GM18502 (cell line): ENCODE results near the gene KRT35.

Experiments
- ATAC-seq: cut with Tn5 transposase; IDR thresholded peaks from one replicate; pipeline ENCODE4 v1.9.1; 2021; ENCODE audit warnings: mild to moderate bottlenecking; ENCODE audit not compliant: unreplicated experiment, poor library complexity

Gene KRT35

DNA sequence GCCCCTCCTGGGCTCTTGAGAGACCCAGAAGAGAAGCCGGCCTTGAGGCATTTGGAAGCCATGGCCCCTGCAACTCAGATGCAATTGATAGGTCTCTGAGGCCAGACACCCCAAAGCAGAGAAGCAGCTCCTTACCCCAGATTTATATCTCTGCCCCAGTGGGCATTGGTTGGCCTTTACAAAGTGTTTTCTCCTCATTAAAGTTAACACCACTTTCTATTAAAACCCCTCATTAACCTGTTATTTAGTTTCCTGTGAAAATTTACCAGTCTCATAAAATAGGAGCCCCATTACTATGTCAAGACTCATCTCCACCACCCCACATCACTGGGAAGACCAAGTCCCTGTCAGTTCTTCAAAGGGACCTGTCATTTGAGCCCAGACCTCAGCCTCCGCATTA lies at the start of gene KRT35:
Gene KRT35, minus strand, starts transcription at position 116 of the 400 bp plus-strand sequence. Its CDS starts 54 bp downstream, at position 62.
- ATAC-seq = no peak

DNA sequence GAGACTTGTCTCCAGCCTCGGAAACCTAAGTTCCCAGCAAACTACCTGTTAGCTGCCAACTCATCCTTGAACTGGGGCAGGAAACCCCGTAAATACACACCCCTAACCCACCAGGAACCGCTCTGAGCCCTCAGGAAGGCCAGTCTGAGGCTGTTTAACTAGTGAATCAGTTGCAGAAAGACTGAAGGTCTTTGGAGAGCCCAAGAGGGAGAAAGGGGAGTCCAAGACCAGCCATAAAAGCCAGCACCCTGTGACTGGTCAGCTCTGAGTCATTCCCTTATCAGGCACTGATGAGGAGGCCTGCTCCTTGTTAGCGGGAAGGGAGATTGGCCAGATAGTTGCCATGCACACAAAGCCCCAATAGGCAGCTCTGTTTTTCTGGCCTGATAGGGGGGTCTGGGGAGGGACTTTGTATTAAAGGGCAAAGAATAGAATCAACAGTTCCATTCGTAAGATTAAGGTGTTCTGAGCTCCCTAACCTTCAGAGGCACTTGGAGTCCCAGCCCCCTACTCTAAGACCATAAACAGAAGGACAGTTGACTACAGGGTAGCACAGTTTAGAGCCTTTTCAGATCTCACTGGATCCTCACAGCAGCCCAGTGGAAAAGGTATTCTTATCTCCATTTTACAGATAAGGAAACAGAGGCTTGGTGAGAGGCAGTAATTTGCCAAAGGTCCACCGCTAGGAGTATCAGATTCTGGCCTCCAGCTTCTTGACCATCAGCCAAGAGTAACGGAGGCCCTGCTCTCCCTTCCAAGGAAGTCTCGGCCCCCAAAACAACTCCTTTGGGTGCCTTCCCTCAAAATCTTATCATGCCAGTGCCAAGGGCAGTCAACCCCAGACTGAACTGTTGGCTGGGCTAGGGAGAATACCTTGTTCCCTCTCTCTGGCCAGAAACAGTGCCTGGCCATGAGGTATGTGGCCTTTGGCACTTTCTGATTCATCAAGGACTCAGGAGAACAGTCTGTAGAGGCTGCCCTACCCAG lies 49.4 kb upstream of the KRT35 start:
- ATAC-seq = no peak

DNA sequence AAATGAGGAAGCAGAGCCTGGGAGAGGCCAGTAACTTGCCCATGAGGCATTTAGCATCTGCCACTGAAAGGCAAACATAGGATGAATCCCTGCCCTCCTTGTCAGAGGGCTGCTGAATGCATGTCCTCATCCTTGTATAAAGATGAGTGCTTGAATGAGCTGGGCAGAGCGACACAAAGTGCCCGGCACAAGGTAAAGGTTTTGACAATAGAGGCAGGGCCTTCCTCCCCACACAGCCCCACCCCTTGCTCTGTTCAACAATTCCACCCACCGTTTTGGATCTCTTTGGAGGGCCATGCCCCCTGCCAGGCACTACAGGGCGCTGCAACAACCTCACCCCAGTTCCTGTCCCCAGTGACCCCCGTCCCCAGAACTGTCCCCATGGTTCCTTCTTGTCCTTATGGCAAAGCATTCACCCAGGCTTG lies 48.6 kb upstream of the KRT35 start:
- no peak for ATAC-seq

DNA sequence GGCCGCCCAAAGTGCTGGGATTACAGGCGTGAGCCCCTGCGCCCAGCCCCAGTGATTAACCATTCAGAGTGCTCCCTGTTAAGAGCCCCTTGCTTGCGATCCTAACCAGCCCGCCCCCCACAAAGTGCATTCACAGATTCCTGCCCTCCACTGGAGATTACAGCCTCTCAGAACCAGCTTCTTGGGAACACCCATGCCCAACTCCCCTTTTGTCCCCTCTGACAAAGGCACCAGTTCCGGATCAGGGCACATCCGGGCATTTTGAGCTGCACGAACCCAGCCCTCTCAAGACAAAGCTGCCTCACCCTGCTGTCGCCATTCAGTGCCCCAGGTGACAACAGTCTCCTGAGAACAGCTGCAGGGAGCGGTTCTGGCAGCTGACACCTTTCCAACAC lies 48.0 kb upstream of the KRT35 start:
- ATAC-seq = no peak

DNA sequence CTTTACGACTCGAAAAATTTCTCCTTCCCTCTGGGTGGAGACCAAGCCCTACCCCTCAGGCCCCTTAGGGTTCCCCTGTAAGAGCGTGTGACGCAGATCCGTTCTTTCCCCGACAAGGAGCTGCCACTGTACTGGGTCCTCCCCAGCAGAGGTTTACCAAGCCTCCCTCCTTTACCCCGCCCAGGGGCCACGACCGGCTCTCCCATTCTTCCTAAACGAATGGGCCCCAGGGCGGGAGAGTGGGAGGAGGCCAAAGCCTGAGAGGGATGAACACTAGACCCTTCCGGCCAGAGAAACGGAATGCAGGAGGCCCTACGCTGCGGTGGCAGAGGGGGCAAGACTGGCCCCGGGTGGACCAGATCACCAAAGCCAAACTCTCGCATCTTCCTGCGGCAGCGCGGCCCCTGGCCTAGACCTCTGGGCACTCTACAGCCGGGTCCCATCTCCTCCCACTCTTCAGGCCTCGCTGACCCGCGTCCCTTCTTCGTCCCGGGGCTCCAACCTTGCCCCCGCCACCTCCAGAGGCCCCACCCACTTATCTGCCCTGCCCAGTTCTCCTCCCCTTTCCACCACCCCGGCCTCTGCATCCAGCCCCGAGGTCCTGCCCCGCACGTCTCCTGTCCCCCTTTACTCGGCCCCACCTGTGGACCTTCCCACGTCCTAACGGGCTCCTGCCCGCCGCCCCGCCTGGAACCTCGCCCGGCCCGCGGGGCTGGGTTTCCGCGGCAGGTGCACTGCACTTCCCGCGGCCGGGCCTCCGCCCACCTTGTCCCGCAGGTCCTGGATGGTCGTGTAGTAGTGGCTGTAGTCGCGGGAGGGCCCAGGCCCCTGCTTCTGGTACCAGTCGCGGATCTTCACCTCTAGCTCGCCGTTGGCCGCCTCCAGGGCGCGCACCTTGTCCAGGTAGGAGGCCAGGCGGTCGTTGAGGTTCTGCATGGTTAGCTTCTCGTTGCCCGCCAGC lies 46.4 kb upstream of the KRT35 start:
- ATAC-seq = no peak

DNA sequence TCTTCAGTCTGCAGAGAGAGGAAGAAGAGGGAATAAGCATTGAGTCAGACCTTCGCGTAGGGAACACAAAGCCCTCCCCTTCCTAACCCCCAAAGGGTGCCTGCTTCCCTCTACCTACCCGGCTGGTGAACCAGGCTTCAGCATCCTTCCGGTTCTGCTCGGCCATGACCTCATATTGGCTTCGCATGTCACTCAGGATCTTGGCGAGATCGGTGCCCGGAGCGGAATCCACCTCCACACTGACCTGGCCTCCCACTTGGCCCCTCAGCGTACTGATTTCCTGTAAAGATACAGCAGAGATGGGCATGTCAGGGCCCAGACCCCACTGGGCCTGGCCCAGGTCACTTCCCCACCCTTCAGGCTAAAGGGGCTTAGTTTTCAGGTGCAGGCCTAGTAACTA lies 43.3 kb upstream of the KRT35 start:
- no peak for ATAC-seq

DNA sequence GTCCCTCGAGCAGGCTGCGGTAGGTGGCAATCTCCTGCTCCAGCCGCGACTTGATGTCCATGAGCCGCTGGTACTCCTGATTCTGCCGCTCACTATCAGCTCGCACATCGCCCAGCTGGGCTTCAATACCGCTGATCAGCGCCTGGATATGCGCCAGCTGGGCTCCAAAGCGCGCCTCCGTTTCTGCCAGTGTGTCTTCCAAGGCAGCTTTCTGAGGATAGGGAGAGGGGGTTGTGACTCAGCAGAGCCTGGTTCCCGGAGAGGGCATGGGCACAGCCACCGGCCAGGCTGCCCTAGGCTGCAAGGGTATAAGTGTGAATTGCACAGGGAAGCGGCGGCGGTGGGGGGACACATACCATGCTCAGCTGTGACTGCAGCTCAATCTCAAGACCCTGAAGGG lies 42.8 kb upstream of the KRT35 start:
- ATAC-seq = no peak

DNA sequence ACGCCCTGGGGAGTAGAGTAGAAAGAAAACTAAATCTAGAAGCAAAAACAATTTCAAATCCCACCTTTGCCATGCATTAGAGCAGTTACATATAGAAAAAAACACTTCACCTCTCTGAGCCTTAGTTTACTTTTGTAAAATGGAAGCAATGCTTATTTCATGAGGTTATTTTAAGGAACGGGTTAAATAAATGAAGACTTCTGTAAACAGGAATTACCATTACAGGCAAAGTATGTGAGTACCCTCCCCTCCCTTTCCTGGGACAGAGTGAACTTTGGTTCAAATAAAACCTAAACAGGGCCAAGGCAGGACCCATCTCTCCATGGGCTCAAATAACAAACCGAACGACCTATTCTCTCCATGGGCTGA lies 42.3 kb upstream of the KRT35 start:
- no peak for ATAC-seq

DNA sequence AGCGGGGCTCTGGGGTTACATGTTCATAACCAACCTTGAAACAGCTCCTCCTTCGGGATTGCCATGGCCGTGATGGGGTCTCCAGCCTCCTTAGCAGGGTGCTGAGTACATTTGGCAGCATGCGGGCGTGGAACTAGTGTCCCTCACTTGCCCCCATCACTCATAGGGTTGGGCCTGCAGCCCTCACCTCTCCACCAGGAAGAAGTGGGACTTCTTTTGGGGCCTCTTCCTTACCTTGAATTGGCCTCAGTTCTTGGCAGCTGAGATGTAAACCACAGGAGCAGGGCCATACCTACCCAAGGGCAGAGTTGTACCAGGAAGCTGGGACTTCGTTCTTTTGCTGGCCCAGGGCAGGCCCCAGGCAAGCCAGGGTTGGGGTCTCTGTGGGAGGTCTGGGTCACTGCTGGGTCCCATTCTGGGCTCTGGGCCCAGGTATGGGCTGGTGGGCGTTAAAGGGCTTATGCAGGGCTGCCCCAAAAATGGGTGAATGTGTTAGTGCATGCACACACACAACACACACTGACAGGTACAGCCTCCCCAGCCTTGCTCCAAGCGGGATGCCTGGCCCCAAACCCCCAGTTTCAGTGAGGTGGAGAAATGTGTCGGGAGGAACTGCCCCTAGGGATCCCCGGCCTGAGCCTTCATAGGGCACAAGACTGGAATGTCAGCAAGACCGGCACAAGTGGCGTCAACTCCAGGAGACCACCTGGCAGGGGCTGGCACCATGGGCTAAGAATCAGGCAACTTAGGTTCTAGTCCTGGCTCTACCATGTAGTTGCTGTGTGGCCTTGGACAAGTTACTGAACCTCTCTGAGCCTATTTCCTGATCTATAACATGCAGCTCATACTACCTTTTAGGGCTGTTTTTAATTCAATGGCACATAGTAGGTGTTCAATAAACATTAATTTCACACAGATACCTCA lies 41.6 kb upstream of the KRT35 start:
- ATAC-seq = no peak

DNA sequence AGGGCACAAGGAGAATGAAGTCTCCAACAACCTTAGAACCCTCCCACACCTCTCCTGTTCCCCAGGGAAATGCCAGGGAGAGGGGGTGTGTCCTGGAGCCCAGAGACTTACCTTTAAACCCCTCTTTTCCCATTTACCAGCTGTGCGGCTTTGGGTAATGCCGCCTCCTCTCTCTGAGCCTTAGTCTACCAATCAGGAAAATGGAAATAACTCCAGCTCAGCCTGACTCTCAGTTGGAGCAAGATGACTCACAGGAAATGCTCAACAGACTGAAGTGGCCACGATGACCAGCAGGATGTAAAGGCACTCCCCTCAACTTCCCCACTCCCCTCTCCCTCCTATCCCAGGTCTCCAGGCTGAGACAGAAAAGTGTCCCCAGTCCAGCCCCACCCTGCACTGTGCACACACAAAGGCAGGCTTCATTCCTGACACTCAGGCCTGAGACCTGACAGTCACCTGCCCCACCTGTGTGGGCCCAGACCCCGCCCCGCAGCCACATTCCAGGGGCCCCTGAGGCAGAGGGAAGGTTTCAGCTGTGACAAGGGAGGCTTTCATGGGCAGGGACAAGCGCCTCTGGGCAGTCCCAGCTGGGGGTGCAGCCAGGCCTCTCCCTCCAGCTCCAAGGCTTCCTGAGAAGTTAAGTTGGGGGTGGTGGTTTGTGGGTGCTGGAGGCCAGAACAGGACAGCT lies 40.8 kb upstream of the KRT35 start:
- no peak for ATAC-seq

DNA sequence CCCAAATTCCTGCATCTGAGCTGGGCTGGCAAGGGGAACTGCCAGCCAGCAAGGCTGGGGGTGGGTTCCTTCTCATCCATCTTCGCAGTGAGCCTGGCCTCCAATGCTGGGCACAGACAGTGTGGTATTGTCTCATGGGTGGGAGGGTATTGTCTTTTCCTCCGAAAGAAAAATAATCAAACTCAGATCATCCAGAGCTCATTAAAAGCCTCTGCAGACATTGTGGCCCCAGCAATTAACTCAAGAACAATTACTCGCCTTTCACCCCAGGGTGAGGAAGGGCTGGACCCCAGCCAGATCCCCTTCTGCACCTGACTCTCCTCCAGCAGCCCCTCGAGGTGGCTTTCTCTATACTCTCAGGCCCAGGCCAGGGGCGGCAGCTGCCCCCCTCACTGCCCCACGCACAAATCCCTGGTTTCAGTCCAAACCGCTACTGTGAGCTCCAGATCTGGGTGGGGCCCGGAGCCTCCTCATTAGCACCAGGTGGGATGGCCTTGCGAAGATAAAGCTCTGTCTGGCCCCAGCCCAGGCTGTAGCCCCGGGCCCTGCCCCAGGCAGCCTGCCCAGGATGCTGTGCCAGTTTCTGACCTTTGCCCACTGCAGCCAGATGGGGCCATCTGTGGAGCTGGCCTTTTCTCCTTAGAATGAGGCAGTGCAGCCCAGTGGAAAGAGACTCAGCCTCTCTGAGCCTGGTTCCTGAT lies 40.0 kb upstream of the KRT35 start:
- no peak for ATAC-seq

DNA sequence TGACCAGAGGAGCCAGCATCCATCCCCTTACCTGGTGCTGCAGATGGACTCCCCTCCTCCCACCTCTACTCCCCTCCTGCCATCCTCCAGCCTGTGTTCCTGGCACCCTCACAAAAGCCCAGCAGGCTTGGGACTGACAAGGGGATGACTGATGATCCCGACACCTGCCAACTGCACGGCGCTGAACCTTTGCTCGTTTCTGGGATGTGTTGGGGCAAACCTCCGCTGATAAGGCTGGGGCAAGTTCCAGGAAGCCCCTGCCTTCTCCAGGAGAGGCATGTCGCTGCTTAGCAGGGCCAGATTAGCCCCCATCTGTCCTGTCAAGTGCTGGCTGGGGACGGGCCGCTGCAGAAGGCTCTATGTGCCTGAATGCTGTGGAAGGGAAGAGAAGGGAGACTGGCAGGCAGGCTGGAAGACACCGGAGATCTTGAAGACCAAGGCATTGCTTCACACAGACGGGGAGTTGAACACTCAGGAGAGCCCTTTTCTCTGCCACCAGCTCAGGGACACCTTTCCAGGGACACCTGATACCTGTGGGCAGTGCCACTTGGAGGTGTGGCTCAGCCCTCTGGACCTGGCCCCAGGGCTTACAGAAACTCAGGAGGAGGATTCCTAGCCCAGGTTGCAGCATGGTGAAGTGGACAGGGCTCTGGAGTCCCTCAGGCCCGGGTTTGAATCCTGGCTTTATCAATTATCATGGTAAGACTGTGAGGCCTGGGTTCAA lies 38.7 kb upstream of the KRT35 start:
- no peak for ATAC-seq

DNA sequence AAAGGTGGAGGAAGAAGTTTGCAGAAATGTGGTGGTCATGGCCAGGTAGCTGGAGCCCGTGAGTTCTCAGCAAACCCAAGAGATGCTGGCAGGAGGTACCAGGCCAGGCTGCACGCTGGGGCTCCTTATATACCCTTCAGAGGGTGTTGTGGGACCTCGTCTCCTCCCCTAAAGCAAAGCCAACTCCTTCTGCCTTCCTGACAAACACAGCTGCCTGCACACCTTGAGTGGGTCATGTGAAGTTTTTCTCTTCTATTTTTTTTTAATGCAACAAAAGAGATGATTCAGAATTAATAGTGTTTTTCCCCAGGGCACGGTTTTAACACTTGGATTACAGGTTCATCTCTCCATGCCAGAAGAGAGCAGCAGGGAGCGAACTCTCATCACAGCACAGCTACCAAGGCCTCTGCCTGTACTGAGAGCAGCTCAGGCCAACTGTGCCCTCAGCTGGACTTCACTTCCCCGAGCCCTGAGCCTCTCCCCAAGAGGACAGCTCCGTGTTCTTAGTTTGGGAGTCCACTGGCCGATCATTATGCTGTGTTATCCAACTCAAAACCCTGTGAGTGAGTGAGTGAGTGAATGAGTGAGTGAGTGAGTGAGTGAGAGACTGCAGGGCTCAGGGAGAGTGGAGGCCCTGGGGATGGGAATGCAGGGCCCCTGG lies 38.0 kb upstream of the KRT35 start, which contains the start of gene KRT15:
Gene KRT15, minus strand, starts transcription at position 102 of the 661 bp plus-strand sequence. Its CDS starts 63 bp downstream, at position 39.
- no peak for ATAC-seq

DNA sequence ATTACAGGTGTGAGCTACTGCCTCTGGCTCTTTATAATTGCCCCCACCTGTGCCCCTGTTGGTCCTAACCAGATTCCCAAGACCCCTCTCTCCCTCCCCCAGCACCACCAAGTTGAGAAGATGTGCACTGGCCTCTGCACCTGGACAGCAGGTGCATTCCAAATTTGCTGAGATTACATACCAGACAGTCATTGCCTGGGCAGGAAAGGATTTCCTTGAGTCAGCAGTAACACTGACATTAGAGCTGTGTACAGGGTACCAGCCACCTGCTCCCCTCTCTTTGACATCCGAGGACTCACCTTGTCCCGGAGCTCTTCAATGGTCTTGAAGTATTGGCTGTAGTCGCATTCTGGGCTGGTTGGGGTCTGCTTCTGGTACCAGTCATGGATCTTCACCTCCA lies 37.1 kb upstream of the KRT35 start:
- ATAC-seq = no peak

DNA sequence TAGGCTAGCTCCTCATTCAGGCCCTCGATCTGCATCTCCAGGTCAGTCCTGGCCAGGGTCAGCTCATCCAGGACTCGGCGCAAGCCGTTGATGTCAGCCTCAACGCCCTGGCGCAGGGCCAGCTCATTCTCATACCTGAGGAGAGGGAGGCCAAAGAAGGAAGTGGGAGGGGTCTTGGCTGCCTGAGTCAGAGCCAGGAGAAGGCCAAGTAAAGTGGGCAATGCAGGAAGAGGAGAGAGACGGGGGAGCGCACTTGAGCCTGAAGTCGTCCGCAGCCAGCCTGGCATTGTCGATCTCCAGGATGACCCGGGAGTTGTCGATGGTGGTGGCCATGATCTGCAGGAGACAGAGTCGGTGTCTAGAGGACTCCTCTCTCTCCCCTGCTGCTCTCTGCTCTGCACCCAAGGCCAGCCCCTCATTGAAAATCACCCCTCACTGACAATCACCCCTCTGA lies 35.9 kb upstream of the KRT35 start:
- ATAC-seq = no peak

DNA sequence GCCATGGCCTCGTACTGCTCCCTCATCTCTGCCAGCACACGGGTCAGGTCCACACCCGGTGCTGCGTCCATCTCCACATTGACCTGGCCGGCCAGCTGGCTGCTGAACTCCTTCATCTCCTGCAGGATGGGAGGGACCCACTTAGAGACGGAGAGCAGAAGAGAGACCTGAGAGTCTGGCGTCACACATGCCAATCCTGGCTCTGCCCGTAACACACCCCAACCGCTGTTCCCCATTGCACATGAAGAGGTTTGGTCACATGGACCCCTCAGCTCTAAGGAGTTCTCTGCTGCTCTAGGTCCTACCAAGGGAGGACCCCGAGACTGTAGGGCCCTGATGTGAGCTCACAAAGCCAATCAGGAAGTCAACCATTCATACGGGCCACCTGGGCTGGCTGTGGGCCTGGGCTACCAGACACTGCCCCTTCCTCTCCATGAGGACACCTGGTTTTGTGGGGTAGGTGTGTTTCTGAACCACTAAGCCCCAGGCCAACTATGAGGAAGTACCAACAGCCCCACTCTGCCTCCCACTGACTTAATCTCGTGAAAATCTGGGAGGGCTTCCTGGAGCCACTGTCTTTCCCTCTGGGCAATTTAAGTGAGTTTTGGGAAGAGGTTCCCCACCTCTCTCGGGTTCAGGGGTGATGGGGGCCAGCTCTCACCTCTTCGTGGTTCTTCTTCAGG lies 35.3 kb upstream of the KRT35 start:
- ATAC-seq = no peak

DNA sequence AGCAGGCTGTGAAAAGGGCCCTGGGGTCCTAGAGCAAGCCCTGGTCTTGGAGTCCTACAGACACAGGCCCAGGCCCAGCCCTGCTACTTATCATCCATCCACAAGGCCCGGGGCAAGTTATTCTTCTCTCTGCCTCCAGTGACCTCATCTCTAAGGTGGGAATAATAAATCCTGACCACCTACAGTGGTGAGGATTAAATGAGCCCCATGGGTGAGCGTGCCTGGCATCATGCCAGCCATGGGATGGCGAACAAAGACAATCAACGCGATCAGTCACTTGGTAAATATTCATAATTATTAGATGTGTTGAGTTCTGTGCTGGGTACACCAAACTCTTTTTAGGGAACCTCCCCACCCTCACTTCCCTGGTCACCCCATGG lies 32.2 kb upstream of the KRT35 start:
- no peak for ATAC-seq
